HepG2 (cell line): ENCODE measurements around the gene CRK. TPM values are rescaled to one million over a fixed set of nuclear protein-coding genes. Genes with fewer than 3 reads are reported as not detected.

Experiments used
- HIVEP1 ChIP-seq: sonication (generic); formaldehyde crosslinking; IDR thresholded peaks from 2 replicates; pipeline ENCODE4 v1.4.0; 2020; ENCODE audit warnings: mild to moderate bottlenecking, missing genetic modification reagents
- NR2F2 ChIP-seq: IDR thresholded peaks from 2 replicates; pipeline ENCODE4 v1.6.1; 2012; ENCODE audit warnings: low read depth, inconsistent platforms, borderline replicate concordance
- ZFP90 ChIP-seq: sonication (generic); formaldehyde crosslinking; IDR thresholded peaks from 2 replicates; pipeline ENCODE4 v1.8.0; 2022; ENCODE audit warnings: missing genetic modification reagents, mild to moderate bottlenecking, inconsistent platforms, borderline replicate concordance
- ZKSCAN8 ChIP-seq: IDR thresholded peaks from 2 replicates; pipeline ENCODE4 v1.6.1; 2016; ENCODE audit warnings: borderline replicate concordance, missing genetic modification reagents, missing compliant biosample characterization
- polyA plus RNA-seq, 8 experiments: library from polyadenylated mRNA; depleted of rRNA in 3 of 8; stranded (reverse) in 7 of 8; unstranded in 1 of 8; fragments of >200 nt; fragmentation: Illumina TruSeq in 4 of 8; extraction: Trizol in 4 of 8; gene quantifications; 2 replicates each; pipeline versions ENCODE4 v1.2.1 to v1.2.3, GENCODE V29; 2011 to 2016; ENCODE audit warnings: low read depth in 4 of 8, missing spikeins in 1 of 8, mixed read lengths in 1 of 8; ENCODE audit not compliant: insufficient read depth in 1 of 8
- total RNA-seq, 5 experiments: library from RNA; depleted of rRNA; stranded (reverse); fragments of >200 nt; fragmentation: Illumina TruSeq; extraction: Trizol; gene quantifications; 2 replicates each; pipeline ENCODE4 v1.2.3, GENCODE V29; 2016; ENCODE audit warnings: low read depth in 1 of 5
- TF ChIP-seq, protein P1 (sequence below): sonication (generic); formaldehyde crosslinking; IDR thresholded peaks from 2 replicates; pipeline ENCODE4 v1.4.0; 2020; ENCODE audit warnings: missing genetic modification reagents

CRK gene
- total and polyA plus RNA-seq, 2 of the 13 experiments (the other 11 are each of a cell fraction or from before 2014, with no cell fraction given) = 47.4 to 54.2 TPM

DNA sequence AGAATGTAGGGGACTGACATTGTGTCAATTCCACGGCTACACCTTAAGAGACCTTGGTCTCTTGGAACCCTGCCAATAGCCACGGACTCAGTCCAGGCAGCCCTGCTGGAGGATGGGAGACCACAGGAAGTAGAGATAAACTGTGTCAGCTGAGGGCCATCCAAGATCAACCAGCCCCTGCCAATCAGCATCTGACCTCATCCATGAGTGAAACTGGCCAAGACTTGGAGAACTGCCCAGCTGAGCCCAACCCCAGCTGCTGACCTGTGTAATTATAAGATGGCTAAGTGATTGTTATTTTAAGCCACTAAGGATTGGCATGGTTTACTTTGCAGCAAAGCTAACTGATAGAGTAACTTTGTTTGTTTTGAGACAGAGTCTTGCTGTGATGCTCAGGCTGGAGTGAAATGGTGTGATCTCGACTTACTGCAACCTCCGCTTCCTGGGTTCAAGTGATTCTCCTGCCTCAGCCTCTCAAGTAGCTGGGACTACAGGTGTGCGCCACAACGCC lies 42.7 kb downstream of the CRK start (continued):
- TF ChIP-seq NR2F2 = no peak
- no peak for TF ChIP-seq ZFP90 (CRISPR knock-in tag)
- 0 out of 2 replicates have a peak, but pooled peaks have one; percentile 41 for TF ChIP-seq ZKSCAN8 (CRISPR knock-in tag)
- TF ChIP-seq, protein P1, sequence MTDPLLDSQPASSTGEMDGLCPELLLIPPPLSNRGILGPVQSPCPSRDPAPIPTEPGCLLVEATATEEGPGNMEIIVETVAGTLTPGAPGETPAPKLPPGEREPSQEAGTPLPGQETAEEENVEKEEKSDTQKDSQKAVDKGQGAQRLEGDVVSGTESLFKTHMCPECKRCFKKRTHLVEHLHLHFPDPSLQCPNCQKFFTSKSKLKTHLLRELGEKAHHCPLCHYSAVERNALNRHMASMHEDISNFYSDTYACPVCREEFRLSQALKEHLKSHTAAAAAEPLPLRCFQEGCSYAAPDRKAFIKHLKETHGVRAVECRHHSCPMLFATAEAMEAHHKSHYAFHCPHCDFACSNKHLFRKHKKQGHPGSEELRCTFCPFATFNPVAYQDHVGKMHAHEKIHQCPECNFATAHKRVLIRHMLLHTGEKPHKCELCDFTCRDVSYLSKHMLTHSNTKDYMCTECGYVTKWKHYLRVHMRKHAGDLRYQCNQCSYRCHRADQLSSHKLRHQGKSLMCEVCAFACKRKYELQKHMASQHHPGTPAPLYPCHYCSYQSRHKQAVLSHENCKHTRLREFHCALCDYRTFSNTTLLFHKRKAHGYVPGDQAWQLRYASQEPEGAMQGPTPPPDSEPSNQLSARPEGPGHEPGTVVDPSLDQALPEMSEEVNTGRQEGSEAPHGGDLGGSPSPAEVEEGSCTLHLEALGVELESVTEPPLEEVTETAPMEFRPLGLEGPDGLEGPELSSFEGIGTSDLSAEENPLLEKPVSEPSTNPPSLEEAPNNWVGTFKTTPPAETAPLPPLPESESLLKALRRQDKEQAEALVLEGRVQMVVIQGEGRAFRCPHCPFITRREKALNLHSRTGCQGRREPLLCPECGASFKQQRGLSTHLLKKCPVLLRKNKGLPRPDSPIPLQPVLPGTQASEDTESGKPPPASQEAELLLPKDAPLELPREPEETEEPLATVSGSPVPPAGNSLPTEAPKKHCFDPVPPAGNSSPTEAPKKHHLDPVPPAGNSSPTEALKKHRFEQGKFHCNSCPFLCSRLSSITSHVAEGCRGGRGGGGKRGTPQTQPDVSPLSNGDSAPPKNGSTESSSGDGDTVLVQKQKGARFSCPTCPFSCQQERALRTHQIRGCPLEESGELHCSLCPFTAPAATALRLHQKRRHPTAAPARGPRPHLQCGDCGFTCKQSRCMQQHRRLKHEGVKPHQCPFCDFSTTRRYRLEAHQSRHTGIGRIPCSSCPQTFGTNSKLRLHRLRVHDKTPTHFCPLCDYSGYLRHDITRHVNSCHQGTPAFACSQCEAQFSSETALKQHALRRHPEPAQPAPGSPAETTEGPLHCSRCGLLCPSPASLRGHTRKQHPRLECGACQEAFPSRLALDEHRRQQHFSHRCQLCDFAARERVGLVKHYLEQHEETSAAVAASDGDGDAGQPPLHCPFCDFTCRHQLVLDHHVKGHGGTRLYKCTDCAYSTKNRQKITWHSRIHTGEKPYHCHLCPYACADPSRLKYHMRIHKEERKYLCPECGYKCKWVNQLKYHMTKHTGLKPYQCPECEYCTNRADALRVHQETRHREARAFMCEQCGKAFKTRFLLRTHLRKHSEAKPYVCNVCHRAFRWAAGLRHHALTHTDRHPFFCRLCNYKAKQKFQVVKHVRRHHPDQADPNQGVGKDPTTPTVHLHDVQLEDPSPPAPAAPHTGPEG = no peak
- TF ChIP-seq HIVEP1 (CRISPR knock-in tag) = no peak
